NCI-H1694 (cell line): Measurements from ENCODE around the gene HIVEP1.

ENCODE experiments used
- DNase-seq: peaks from one replicate; lab custom pipeline; 2025; lab: John Stamatoyannopoulos, UW

Gene HIVEP1

GRCh38 chr6:12051861-12052368 lies 39.8 kb downstream of the HIVEP1 start:
- DNase-seq, result no peak

GRCh38 chr6:12058172-12058961 lies 46.3 kb downstream of the HIVEP1 start:
- no peak for DNase-seq

GRCh38 chr6:12060780-12061609 lies 48.9 kb downstream of the HIVEP1 start:
- DNase-seq, result no peak

GRCh38 chr6:12062605-12063004 lies 50.5 kb downstream of the HIVEP1 start:
- DNase-seq, result no peak

- no peak for DNase-seq
Measured at GRCh38 chr6:12064131-12064530, 52.0 kb downstream of the HIVEP1 start.

GRCh38 chr6:12064538-12065071 lies 52.5 kb downstream of the HIVEP1 start:
- no peak for DNase-seq

GRCh38 chr6:12065321-12066140 lies 53.4 kb downstream of the HIVEP1 start:
- no peak for DNase-seq

GRCh38 chr6:12066297-12066696 lies 54.2 kb downstream of the HIVEP1 start:
- DNase-seq, result no peak

- no peak for DNase-seq
Measured at GRCh38 chr6:12068899-12069557, 56.9 kb downstream of the HIVEP1 start.

GRCh38 chr6:12069891-12070529 lies 57.9 kb downstream of the HIVEP1 start:
- no peak for DNase-seq

GRCh38 chr6:12071064-12071615 lies 59.0 kb downstream of the HIVEP1 start:
- no peak for DNase-seq

- DNase-seq, result no peak
Measured at GRCh38 chr6:12075067-12075563, 63.0 kb downstream of the HIVEP1 start.

GRCh38 chr6:12077021-12077710 lies 65.1 kb downstream of the HIVEP1 start:
- DNase-seq, result no peak

- DNase-seq, result no peak
Measured at GRCh38 chr6:12078014-12078413, 65.9 kb downstream of the HIVEP1 start.

GRCh38 chr6:12081771-12082170 lies 69.7 kb downstream of the HIVEP1 start:
- no peak for DNase-seq

- no peak for DNase-seq
Measured at GRCh38 chr6:12082368-12082767, 70.3 kb downstream of the HIVEP1 start.

GRCh38 chr6:12083302-12083701 lies 71.2 kb downstream of the HIVEP1 start:
- no peak for DNase-seq

GRCh38 chr6:12083763-12084162 lies 71.7 kb downstream of the HIVEP1 start:
- DNase-seq, result no peak

- no peak for DNase-seq
Measured at GRCh38 chr6:12084681-12085080, 72.6 kb downstream of the HIVEP1 start.

- DNase-seq, result no peak
Measured at GRCh38 chr6:12088531-12088930, 76.4 kb downstream of the HIVEP1 start.
